A673 (cell line): Measurements from ENCODE around the gene ABR.

Source experiments
- CTCF ChIP-seq: fragments of 300-800, 200-600 bp; sonication (generic); conservative IDR thresholded peaks from 2 replicates; pipeline ENCODE4 v1.5.1; 2017; ENCODE audit warnings: low read depth, mild to moderate bottlenecking, antibody characterized with exemption, low read length, moderate library complexity, mixed read lengths
- EZH2 ChIP-seq: fragments of 200-600 bp; sonication (generic); IDR thresholded peaks from 2 replicates; pipeline ENCODE4 v1.6.1; 2017; ENCODE audit warnings: borderline replicate concordance, low read depth, mild to moderate bottlenecking, mixed read lengths, antibody characterized with exemption, low read length; ENCODE audit not compliant: poor library complexity, severe bottlenecking

- TF ChIP-seq EZH2 (no peak), CTCF (no peak)
These were observed 22.9 kb downstream of the ABR start for GRCh38 chr17:1156864-1157263.
